Measurements from ENCODE around the gene PCDH9.

The PCDH9 gene

GRCh38 chr13:66367356-66367755 lies 862.8 kb downstream of the PCDH9 start:
- H3K4me3 ChIP-seq (ENCODE audit: low read length): no peak overlapping the region
- no peak for TF ChIP-seq CTCF (IDR thresholded peaks at IDR 0.05; ENCODE audit: insufficient read depth, low read depth, low read length, missing control alignments)
- DNase-seq (ENCODE audit: low read depth): no peak

- no peak overlapping the region for H3K4me3 ChIP-seq (ENCODE audit: low read length)
- no peak for DNase-seq (ENCODE audit: low read depth)
- TF ChIP-seq CTCF (IDR thresholded peaks at IDR 0.05; ENCODE audit: insufficient read depth, low read depth, low read length, missing control alignments): no peak
Measured at GRCh38 chr13:66365101-66365500, 865.0 kb downstream of the PCDH9 start.

- no peak for DNase-seq (ENCODE audit: low read depth)
- H3K4me3 ChIP-seq (ENCODE audit: low read length): no peak overlapping the region
- no peak for TF ChIP-seq CTCF (IDR thresholded peaks at IDR 0.05; ENCODE audit: insufficient read depth, low read depth, low read length, missing control alignments)
Measured at GRCh38 chr13:66364346-66364745, 865.8 kb downstream of the PCDH9 start.

GRCh38 chr13:66362485-66362884 lies 867.7 kb downstream of the PCDH9 start:
- TF ChIP-seq CTCF (IDR thresholded peaks at IDR 0.05; ENCODE audit: insufficient read depth, low read depth, low read length, missing control alignments): no peak
- no peak for DNase-seq (ENCODE audit: low read depth)
- no peak overlapping the region for H3K4me3 ChIP-seq (ENCODE audit: low read length)

- TF ChIP-seq CTCF (IDR thresholded peaks at IDR 0.05; ENCODE audit: insufficient read depth, low read depth, low read length, missing control alignments): no peak
- no peak for DNase-seq (ENCODE audit: low read depth)
- no peak overlapping the region for H3K4me3 ChIP-seq (ENCODE audit: low read length)
Measured at GRCh38 chr13:66359910-66360552, 870.1 kb downstream of the PCDH9 start.

- TF ChIP-seq CTCF (IDR thresholded peaks at IDR 0.05; ENCODE audit: insufficient read depth, low read depth, low read length, missing control alignments): no peak
- no peak for DNase-seq (ENCODE audit: low read depth)
- no peak overlapping the region for H3K4me3 ChIP-seq (ENCODE audit: low read length)
Measured at GRCh38 chr13:66359393-66359792, 870.7 kb downstream of the PCDH9 start.

- no peak for TF ChIP-seq CTCF (IDR thresholded peaks at IDR 0.05; ENCODE audit: insufficient read depth, low read depth, low read length, missing control alignments)
- DNase-seq (ENCODE audit: low read depth): no peak
- H3K4me3 ChIP-seq (ENCODE audit: low read length): no peak overlapping the region
Measured at GRCh38 chr13:66358564-66358963, 871.6 kb downstream of the PCDH9 start.

Data from epithelial cell of esophagus (primary cell).